Neural cell (in vitro differentiated cells): ENCODE data around the gene TTC39B. TPM values are rescaled to one million over a fixed set of nuclear protein-coding genes. Genes with fewer than 3 reads are reported as not detected.

Experiments used
- H2AFZ ChIP-seq: fragments of 200-600, 300-800 bp; sonication (generic), shearing (Covaris generic); 2 replicates; pipeline ENCODE4 v1.6.0; 2014; ENCODE audit warnings: low read depth, mild to moderate bottlenecking, antibody characterized with exemption, low read length, moderate library complexity
- H3F3A ChIP-seq: fragments of 200-600 bp; shearing (Covaris generic); 2 replicates; pipeline ENCODE4 v1.6.1; 2016; ENCODE audit warnings: mild to moderate bottlenecking, moderate library complexity, mixed read lengths, antibody characterized with exemption, low read length; ENCODE audit not compliant: insufficient read depth, poor library complexity, severe bottlenecking
- H3K27ac ChIP-seq: fragments of 200-600, 300-800 bp; sonication (generic), shearing (Covaris generic); 2 replicates; pipeline ENCODE4 v1.5.1; 2014; ENCODE audit warnings: mild to moderate bottlenecking, low read length, moderate library complexity
- H3K27me3 ChIP-seq: fragments of 300-800, 200-600 bp; sonication (generic), shearing (Covaris generic); 2 replicates; pipeline ENCODE4 v1.6.0; 2014; ENCODE audit warnings: mild to moderate bottlenecking, low read depth, low read length, moderate library complexity; ENCODE audit not compliant: insufficient read depth
- H3K36me3 ChIP-seq: fragments of 300-800, 200-600 bp; sonication (generic), shearing (Covaris generic); 2 replicates; pipeline ENCODE4 v1.5.1; 2014; ENCODE audit warnings: mild to moderate bottlenecking, antibody characterized with exemption, low read length, moderate library complexity; ENCODE audit not compliant: insufficient read depth
- H3K4me2 ChIP-seq: fragments of 300-800, 200-600 bp; sonication (generic), shearing (Covaris generic); 2 replicates; pipeline ENCODE4 v1.6.0; 2014; ENCODE audit warnings: mild to moderate bottlenecking, low read length
- H3K4me3 ChIP-seq: fragments of 300-800, 200-600 bp; sonication (generic), shearing (Covaris generic); 2 replicates; pipeline ENCODE4 v1.5.1; 2014; ENCODE audit warnings: mild to moderate bottlenecking, low read length, moderate library complexity
- H3K79me2 ChIP-seq: fragments of 200-600 bp; shearing (Covaris generic); replicated peaks from 2 replicates; pipeline ENCODE4 v1.6.0; 2014; ENCODE audit warnings: mild to moderate bottlenecking, low read length, moderate library complexity; ENCODE audit not compliant: insufficient read depth
- H3K9ac ChIP-seq: fragments of 300-800, 200-600 bp; sonication (generic), shearing (Covaris generic); 2 replicates; pipeline ENCODE4 v1.6.1; 2016; ENCODE audit warnings: mild to moderate bottlenecking, low read length, mixed read lengths
- H3K9me2 ChIP-seq: fragments of 200-600 bp; shearing (Covaris generic); 2 replicates; pipeline ENCODE4 v1.6.1; 2016; ENCODE audit warnings: mild to moderate bottlenecking, low read length, mixed read lengths; ENCODE audit not compliant: insufficient read depth
- H3K9me3 ChIP-seq: fragments of 200-600, 300-800 bp; sonication (generic), shearing (Covaris generic); 2 replicates; pipeline ENCODE4 v1.6.1; 2016; ENCODE audit warnings: mild to moderate bottlenecking, mixed run types, low read length, moderate library complexity, mixed read lengths
- H4K20me1 ChIP-seq: fragments of 200-600 bp; shearing (Covaris generic); 2 replicates; pipeline ENCODE4 v1.6.1; 2016; ENCODE audit warnings: mild to moderate bottlenecking, mixed run types; ENCODE audit not compliant: insufficient read depth
- CTCF ChIP-seq: fragments of 450-650 bp; IDR thresholded peaks from 2 replicates; pipeline ENCODE4 v1.5.1; 2014; ENCODE audit warnings: antibody characterized with exemption, mild to moderate bottlenecking, moderate library complexity; ENCODE audit not compliant: poor library complexity, severe bottlenecking
- EP300 ChIP-seq: fragments of 450-650 bp; conservative IDR thresholded peaks from 2 replicates; pipeline ENCODE4 v1.6.1; 2014; ENCODE audit warnings: antibody characterized with exemption, mild to moderate bottlenecking, moderate library complexity; ENCODE audit not compliant: poor library complexity, severe bottlenecking
- EZH2 ChIP-seq: fragments of 200-600, 300-800 bp; shearing (Covaris generic), sonication (generic); IDR thresholded peaks from 2 replicates; pipeline ENCODE4 v1.6.1; 2014; ENCODE audit warnings: antibody characterized with exemption, low read length, borderline replicate concordance, mild to moderate bottlenecking; ENCODE audit not compliant: insufficient read depth, poor library complexity, severe bottlenecking
- MXI1 ChIP-seq: fragments of 450-650 bp; conservative IDR thresholded peaks from 2 replicates; pipeline ENCODE4 v1.6.1; 2014; ENCODE audit warnings: antibody characterized with exemption, mild to moderate bottlenecking; ENCODE audit not compliant: poor library complexity, severe bottlenecking
- POLR2AphosphoS5 ChIP-seq: IDR thresholded peaks from 2 replicates; pipeline ENCODE4 v1.6.1; 2012
- RAD21 ChIP-seq: fragments of 450-650 bp; conservative IDR thresholded peaks from 2 replicates; pipeline ENCODE4 v1.6.1; 2014; ENCODE audit warnings: antibody characterized with exemption, mild to moderate bottlenecking, moderate library complexity
- REST ChIP-seq: IDR thresholded peaks from 2 replicates; pipeline ENCODE4 v1.6.1; 2012; ENCODE audit warnings: borderline replicate concordance
- SMC3 ChIP-seq: fragments of 450-650 bp; conservative IDR thresholded peaks from 2 replicates; pipeline ENCODE4 v1.6.1; 2014; ENCODE audit warnings: antibody characterized with exemption, mild to moderate bottlenecking, moderate library complexity; ENCODE audit not compliant: poor library complexity
- TAF1 ChIP-seq: IDR thresholded peaks from 2 replicates; pipeline ENCODE4 v1.6.1; 2012; ENCODE audit warnings: low read depth
- polyA plus RNA-seq: library from polyadenylated mRNA; depleted of rRNA; stranded (reverse); fragments of >200 nt; gene quantifications from 2 replicates; pipeline ENCODE4 v1.2.3, GENCODE V29; 2014

Gene TTC39B
- polyA plus RNA-seq, 1 donor from 2014 or later, result 2.8 TPM

- Histone ChIP-seq H2AFZ (no peak overlapping the region), H3K9me3 (no peaks in the 10 kb centered on the region), H3K4me2 (no peak overlapping the region), H3K27ac (no peak overlapping the region), H3K4me3 (no peak overlapping the region), H4K20me1 (no peaks in the 10 kb centered on the region), H3K36me3 (no peaks in the 10 kb centered on the region), H3F3A (peaks cover 7% of the 10 kb centered on the region), H3K27me3 (no peaks in the 10 kb centered on the region), H3K9ac (no peak overlapping the region), H3K79me2 (no peaks in the 10 kb centered on the region), H3K9me2 (no peaks in the 10 kb centered on the region)
- TF ChIP-seq TAF1 (no peak), MXI1 (no peak), RAD21 (no peak), POLR2AphosphoS5 (no peak)
Measured at GRCh38 chr9:15180124-15180523, 126.9 kb downstream of the TTC39B start.

- no peaks in the 10 kb centered on the region for H3K9me3 ChIP-seq
- H3K36me3 ChIP-seq, result no peaks in the 10 kb centered on the region
- no peaks in the 10 kb centered on the region for H4K20me1 ChIP-seq
- H2AFZ ChIP-seq, result no peak overlapping the region
- H3K4me2 ChIP-seq, result no peak overlapping the region
- no peak overlapping the region for H3K9ac ChIP-seq
- no peaks in the 10 kb centered on the region for H3K27me3 ChIP-seq
- peaks cover 7% of the 10 kb centered on the region for H3F3A ChIP-seq
- H3K27ac ChIP-seq, result no peak overlapping the region
- H3K4me3 ChIP-seq, result no peak overlapping the region
- no peaks in the 10 kb centered on the region for H3K79me2 ChIP-seq
- TF ChIP-seq CTCF (no peak), MXI1 (no peak), TAF1 (no peak), SMC3 (no peak), EZH2 (no peak), RAD21 (no peak), EP300 (no peak), REST (no peak), POLR2AphosphoS5 (no peak)
- no peaks in the 10 kb centered on the region for H3K9me2 ChIP-seq
Measured at GRCh38 chr9:15178631-15179030, 128.4 kb downstream of the TTC39B start.

- Histone ChIP-seq H2AFZ (no peak overlapping the region), H3K79me2 (no peaks in the 10 kb centered on the region), H3K9me3 (no peaks in the 10 kb centered on the region), H3K36me3 (no peaks in the 10 kb centered on the region), H3K27ac (no peak overlapping the region), H3K9ac (no peak overlapping the region), H3F3A (no peaks in the 10 kb centered on the region), H3K27me3 (no peaks in the 10 kb centered on the region), H4K20me1 (no peaks in the 10 kb centered on the region), H3K9me2 (no peaks in the 10 kb centered on the region), H3K4me3 (no peak overlapping the region), H3K4me2 (no peak overlapping the region)
- TF ChIP-seq SMC3, result no peak
- TF ChIP-seq CTCF, result no peak
- no peak for TF ChIP-seq RAD21
- TF ChIP-seq EP300, result no peak
- no peak for TF ChIP-seq REST
- TF ChIP-seq MXI1, result no peak
- TF ChIP-seq TAF1, result no peak
- TF ChIP-seq POLR2AphosphoS5, result no peak
- TF ChIP-seq EZH2, result no peak
Measured at GRCh38 chr9:15176836-15177235, 130.2 kb downstream of the TTC39B start.
